ENCODE measurements around the gene PEAK1. TPM values are rescaled to one million over a fixed set of nuclear protein-coding genes. Genes with fewer than 3 reads are reported as not detected.

Gene PEAK1
- total RNA-seq, 1 donor from 2014 or later = 32.3 TPM

- H3K4me3 Mint-ChIP-seq (ENCODE audit: low read depth) = no peak overlapping the region
- peak overlapping the region; percentile 22 for H3K27ac Mint-ChIP-seq
- no peaks in the 10 kb centered on the region for H3K9me3 Mint-ChIP-seq (ENCODE audit: low read depth)
- no peaks in the 10 kb centered on the region for H3K27me3 Mint-ChIP-seq
- peaks cover 8% of the 10 kb centered on the region for H3K36me3 Mint-ChIP-seq (ENCODE audit: insufficient read depth)
- TF ChIP-seq, protein P1, sequence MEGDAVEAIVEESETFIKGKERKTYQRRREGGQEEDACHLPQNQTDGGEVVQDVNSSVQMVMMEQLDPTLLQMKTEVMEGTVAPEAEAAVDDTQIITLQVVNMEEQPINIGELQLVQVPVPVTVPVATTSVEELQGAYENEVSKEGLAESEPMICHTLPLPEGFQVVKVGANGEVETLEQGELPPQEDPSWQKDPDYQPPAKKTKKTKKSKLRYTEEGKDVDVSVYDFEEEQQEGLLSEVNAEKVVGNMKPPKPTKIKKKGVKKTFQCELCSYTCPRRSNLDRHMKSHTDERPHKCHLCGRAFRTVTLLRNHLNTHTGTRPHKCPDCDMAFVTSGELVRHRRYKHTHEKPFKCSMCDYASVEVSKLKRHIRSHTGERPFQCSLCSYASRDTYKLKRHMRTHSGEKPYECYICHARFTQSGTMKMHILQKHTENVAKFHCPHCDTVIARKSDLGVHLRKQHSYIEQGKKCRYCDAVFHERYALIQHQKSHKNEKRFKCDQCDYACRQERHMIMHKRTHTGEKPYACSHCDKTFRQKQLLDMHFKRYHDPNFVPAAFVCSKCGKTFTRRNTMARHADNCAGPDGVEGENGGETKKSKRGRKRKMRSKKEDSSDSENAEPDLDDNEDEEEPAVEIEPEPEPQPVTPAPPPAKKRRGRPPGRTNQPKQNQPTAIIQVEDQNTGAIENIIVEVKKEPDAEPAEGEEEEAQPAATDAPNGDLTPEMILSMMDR (IDR thresholded peaks at IDR 0.05; ENCODE audit: unreplicated experiment) = no peak
- H3K4me1 Mint-ChIP-seq (ENCODE audit: low read depth) = peaks cover 51% of the 10 kb centered on the region
- no peak for DNase-seq (ENCODE audit: low spot score, unreplicated experiment)
Measured at GRCh38 chr15:77057685-77058084, 362.2 kb downstream of the PEAK1 start.

DNA sequence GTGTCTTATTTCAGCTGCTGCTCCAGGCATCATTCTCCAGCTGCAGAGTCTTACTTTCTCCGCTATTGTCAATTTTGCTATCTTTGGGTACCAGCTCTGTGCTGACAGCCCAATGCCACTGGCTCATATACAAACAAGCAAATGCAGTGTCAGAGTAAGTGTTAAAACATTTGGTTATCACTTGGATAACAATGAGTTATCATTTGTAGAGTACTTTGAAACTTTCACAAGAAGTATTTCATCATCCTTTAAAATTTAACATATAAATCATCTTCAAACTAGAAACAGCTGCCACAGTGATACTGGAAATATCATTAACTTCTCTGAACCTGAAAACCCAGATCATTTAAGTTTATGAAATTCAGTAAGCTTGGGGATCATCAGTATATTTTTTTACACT lies 362.8 kb downstream of the PEAK1 start:
- Mint-ChIP-seq H3K9me3 (ENCODE audit: low read depth) (no peaks in the 10 kb centered on the region), H3K4me3 (ENCODE audit: low read depth) (no peak overlapping the region), H3K4me1 (ENCODE audit: low read depth) (peaks cover 49% of the 10 kb centered on the region), H3K36me3 (ENCODE audit: insufficient read depth) (peaks cover 14% of the 10 kb centered on the region), H3K27me3 (no peaks in the 10 kb centered on the region), H3K27ac (no peak overlapping the region)
- DNase-seq (ENCODE audit: low spot score, unreplicated experiment) = no peak
- TF ChIP-seq, protein P1 (IDR thresholded peaks at IDR 0.05; ENCODE audit: unreplicated experiment) = no peak

GRCh38 chr15:77053709-77054108 lies 366.2 kb downstream of the PEAK1 start:
- Mint-ChIP-seq H3K4me3 (ENCODE audit: low read depth) (no peak overlapping the region), H3K4me1 (ENCODE audit: low read depth) (peaks cover 30% of the 10 kb centered on the region), H3K27me3 (no peaks in the 10 kb centered on the region), H3K9me3 (ENCODE audit: low read depth) (no peaks in the 10 kb centered on the region), H3K27ac (no peak overlapping the region), H3K36me3 (ENCODE audit: insufficient read depth) (peaks cover 25% of the 10 kb centered on the region)
- TF ChIP-seq, protein P1 (IDR thresholded peaks at IDR 0.05; ENCODE audit: unreplicated experiment) = no peak
- DNase-seq (ENCODE audit: low spot score, unreplicated experiment) = no peak

- Mint-ChIP-seq H3K27ac (no peak overlapping the region), H3K4me1 (ENCODE audit: low read depth) (peaks cover 20% of the 10 kb centered on the region), H3K36me3 (ENCODE audit: insufficient read depth) (peaks cover 25% of the 10 kb centered on the region), H3K4me3 (ENCODE audit: low read depth) (no peak overlapping the region), H3K9me3 (ENCODE audit: low read depth) (no peaks in the 10 kb centered on the region), H3K27me3 (no peaks in the 10 kb centered on the region)
- DNase-seq (ENCODE audit: low spot score, unreplicated experiment) = no peak
- TF ChIP-seq, protein P1 (IDR thresholded peaks at IDR 0.05; ENCODE audit: unreplicated experiment) = no peak
Measured at GRCh38 chr15:77052556-77052955, 367.3 kb downstream of the PEAK1 start.

Other genes starting within 250 kb of the PEAK1 start
- gene HMG20A, start 784 bp upstream of the PEAK1 start, total RNA-seq = 46.0 and 52.2 TPM in 2 replicates
- gene LINGO1, start 212.8 kb upstream of the PEAK1 start, total RNA-seq = 35.1 and 41.3 TPM in 2 replicates

Measured in progenitor cell of endocrine pancreas (in vitro differentiated cells).